Vagina (tissue), 2 donors: Measurements from ENCODE around the gene SMURF1. TPM values are rescaled to one million over a fixed set of nuclear protein-coding genes. Genes with fewer than 3 reads are reported as not detected.

ENCODE experiments used
- DNase-seq, 2 donors: peaks; one replicate each; pipeline ENCODE4 v3.0.0-alpha.2; 2017; ENCODE audit errors: extremely low spot score in 2 of 2
- H3K27ac ChIP-seq: fragments of 200-600 bp; sonication (generic); one replicate; pipeline ENCODE4 v1.5.1; 2019
- H3K27me3 ChIP-seq: fragments of 200-600 bp; sonication (generic); one replicate; pipeline ENCODE4 v1.5.1; 2019
- H3K36me3 ChIP-seq, 2 donors: fragments of 200-600 bp; sonication (generic); one replicate each; pipeline ENCODE4 v1.5.1; 2017 to 2019
- H3K4me1 ChIP-seq: fragments of 200-600 bp; sonication (generic); one replicate; pipeline ENCODE4 v1.5.1; 2019
- H3K4me3 ChIP-seq, 2 donors: fragments of 200-600 bp; sonication (generic); 1 replicate in 1 of 2; 2 replicates in 1 of 2; pipeline ENCODE4 v1.5.1; 2016 to 2019
- H3K9me3 ChIP-seq: fragments of 200-600 bp; sonication (generic); one replicate; pipeline ENCODE4 v1.5.1; 2019
- POLR2A ChIP-seq, 2 donors: fragments of 450-650 bp; IDR thresholded peaks; one replicate each; pipeline ENCODE4 v1.6.1; 2017; ENCODE audit warnings: antibody characterized with exemption in 2 of 2, mild to moderate bottlenecking in 2 of 2, moderate library complexity in 2 of 2
- POLR2AphosphoS5 ChIP-seq, 2 donors: sonication (generic); formaldehyde crosslinking; IDR thresholded peaks; one replicate each; pipeline ENCODE4 v1.9.0; 2017; ENCODE audit warnings: antibody characterized with exemption in 2 of 2, mild to moderate bottlenecking in 2 of 2, low read depth in 1 of 2; ENCODE audit not compliant: insufficient read depth in 1 of 2
- intact Hi-C: fragments of 100-400 bp; cut with DNase I; formaldehyde crosslinking; loops from one replicate; pipeline ENCODE4 v1.15.1; 2023
- total RNA-seq: library from RNA; depleted of rRNA; stranded (reverse); fragments of >200 nt; gene quantifications from one replicate; pipeline ENCODE4 v1.2.3, GENCODE V29; 2016
- TF ChIP-seq, protein P1 (sequence below), 3 experiments: fragments of 450-650 bp in 2 of 3; fragments of 200-600 bp in 1 of 3; sonication (generic) in 1 of 3; IDR thresholded peaks; one replicate each; pipeline ENCODE4 v1.5.1; 2017 to 2019; ENCODE audit warnings: antibody characterized with exemption in 3 of 3, mild to moderate bottlenecking in 2 of 3, moderate library complexity in 2 of 3

SMURF1 gene
- total RNA-seq, 1 donor from 2014 or later, result 30.0 TPM

- H3K4me3 ChIP-seq, result no peak overlapping the region
- peaks cover 34% of the 10 kb centered on the region for H3K4me1 ChIP-seq
Observed at GRCh38 chr7:99098824-99099498, 44.9 kb downstream of the SMURF1 start.

DNA sequence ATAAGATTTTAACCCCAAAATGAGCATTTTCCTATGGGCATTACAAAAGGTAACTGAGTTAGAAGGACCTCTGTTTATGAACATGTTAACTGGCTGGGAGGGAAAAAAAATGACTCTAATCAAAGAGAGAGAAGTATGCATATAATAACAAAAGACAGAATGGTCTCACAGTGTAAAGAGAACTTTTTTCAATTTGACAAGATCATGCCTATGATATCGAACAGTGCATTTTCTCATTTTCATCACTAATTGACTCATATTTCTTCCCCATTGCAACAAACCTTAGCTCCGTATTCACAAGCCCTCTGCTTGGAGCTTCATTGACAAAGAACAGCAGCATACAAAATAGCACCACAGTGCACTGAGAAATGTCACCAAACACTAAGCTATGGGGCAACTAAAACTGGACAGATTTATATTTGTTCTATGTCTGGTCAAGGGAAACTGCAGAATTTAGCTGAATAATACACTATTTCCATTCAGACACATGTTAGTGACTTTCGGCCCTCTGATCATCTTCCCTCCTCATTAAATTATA, 45.6 kb downstream of the SMURF1 start:
- intact Hi-C loops, result no loop called here
- no peaks in the 10 kb centered on the region for H3K9me3 ChIP-seq
- peaks cover 34% of the 10 kb centered on the region for H3K4me1 ChIP-seq
- H3K36me3 ChIP-seq, result no peaks in the 10 kb centered on the region
- TF ChIP-seq POLR2AphosphoS5 (IDR thresholded peaks at IDR 0.05; ENCODE audit: insufficient read depth in 1 of 2, low read depth in 1 of 2) (no peak), POLR2A (IDR thresholded peaks at IDR 0.05) (no peak)
- TF ChIP-seq, protein P1, sequence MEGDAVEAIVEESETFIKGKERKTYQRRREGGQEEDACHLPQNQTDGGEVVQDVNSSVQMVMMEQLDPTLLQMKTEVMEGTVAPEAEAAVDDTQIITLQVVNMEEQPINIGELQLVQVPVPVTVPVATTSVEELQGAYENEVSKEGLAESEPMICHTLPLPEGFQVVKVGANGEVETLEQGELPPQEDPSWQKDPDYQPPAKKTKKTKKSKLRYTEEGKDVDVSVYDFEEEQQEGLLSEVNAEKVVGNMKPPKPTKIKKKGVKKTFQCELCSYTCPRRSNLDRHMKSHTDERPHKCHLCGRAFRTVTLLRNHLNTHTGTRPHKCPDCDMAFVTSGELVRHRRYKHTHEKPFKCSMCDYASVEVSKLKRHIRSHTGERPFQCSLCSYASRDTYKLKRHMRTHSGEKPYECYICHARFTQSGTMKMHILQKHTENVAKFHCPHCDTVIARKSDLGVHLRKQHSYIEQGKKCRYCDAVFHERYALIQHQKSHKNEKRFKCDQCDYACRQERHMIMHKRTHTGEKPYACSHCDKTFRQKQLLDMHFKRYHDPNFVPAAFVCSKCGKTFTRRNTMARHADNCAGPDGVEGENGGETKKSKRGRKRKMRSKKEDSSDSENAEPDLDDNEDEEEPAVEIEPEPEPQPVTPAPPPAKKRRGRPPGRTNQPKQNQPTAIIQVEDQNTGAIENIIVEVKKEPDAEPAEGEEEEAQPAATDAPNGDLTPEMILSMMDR (IDR thresholded peaks at IDR 0.05), result no peak
- no peaks in the 10 kb centered on the region for H3K27me3 ChIP-seq
- H3K27ac ChIP-seq, result peak overlapping the region; percentile 64
- no peak for DNase-seq
- no peak overlapping the region for H3K4me3 ChIP-seq

More at GRCh38 chr7:99098824-99099498, 44.9 kb downstream of the SMURF1 start:
- H3K9me3 ChIP-seq, result no peaks in the 10 kb centered on the region
- no peaks in the 10 kb centered on the region for H3K36me3 ChIP-seq
- no peaks in the 10 kb centered on the region for H3K27me3 ChIP-seq
- no peak for DNase-seq
- H3K27ac ChIP-seq, result peak overlapping the region; percentile 64
- TF ChIP-seq POLR2A (IDR thresholded peaks at IDR 0.05) (no peak), POLR2AphosphoS5 (IDR thresholded peaks at IDR 0.05; ENCODE audit: insufficient read depth in 1 of 2, low read depth in 1 of 2) (no peak)
- TF ChIP-seq, protein P1 (IDR thresholded peaks at IDR 0.05), result no peak
- intact Hi-C loops, result no loop called here

GRCh38 chr7:99097730-99098129, 46.2 kb downstream of the SMURF1 start:
- intact Hi-C loops, result no loop called here
- no peak for DNase-seq
- Histone ChIP-seq H3K4me1 (peaks cover 34% of the 10 kb centered on the region), H3K27ac (peak overlapping the region; percentile 15), H3K9me3 (no peaks in the 10 kb centered on the region), H3K27me3 (no peaks in the 10 kb centered on the region), H3K36me3 (no peaks in the 10 kb centered on the region), H3K4me3 (no peak overlapping the region)
- no peak for TF ChIP-seq POLR2A (IDR thresholded peaks at IDR 0.05)
- no peak for TF ChIP-seq POLR2AphosphoS5 (IDR thresholded peaks at IDR 0.05; ENCODE audit: insufficient read depth in 1 of 2, low read depth in 1 of 2)

GRCh38 chr7:99096124-99096887, 47.6 kb downstream of the SMURF1 start:
- Histone ChIP-seq H3K4me3 (no peak overlapping the region), H3K4me1 (peaks cover 34% of the 10 kb centered on the region), H3K36me3 (no peaks in the 10 kb centered on the region), H3K9me3 (no peaks in the 10 kb centered on the region), H3K27me3 (no peaks in the 10 kb centered on the region), H3K27ac (peak overlapping the region; percentile 68)
- DNase-seq, result no peak
- TF ChIP-seq, protein P1 (IDR thresholded peaks at IDR 0.05), result no peak
- TF ChIP-seq POLR2AphosphoS5 (IDR thresholded peaks at IDR 0.05; ENCODE audit: insufficient read depth in 1 of 2, low read depth in 1 of 2) (peak in 1 of 2 donors; percentile 58), POLR2A (IDR thresholded peaks at IDR 0.05) (no peak)
- intact Hi-C loops, result no loop called here

- no peaks in the 10 kb centered on the region for H3K27me3 ChIP-seq
- no peaks in the 10 kb centered on the region for H3K36me3 ChIP-seq
- no peak overlapping the region for H3K4me3 ChIP-seq
- intact Hi-C loops, result no loop called here
- H3K4me1 ChIP-seq, result peaks cover 34% of the 10 kb centered on the region
- no peak for DNase-seq
- TF ChIP-seq POLR2AphosphoS5 (IDR thresholded peaks at IDR 0.05; ENCODE audit: insufficient read depth in 1 of 2, low read depth in 1 of 2), result no peak
- H3K9me3 ChIP-seq, result no peaks in the 10 kb centered on the region
- peak overlapping the region; percentile 68 for H3K27ac ChIP-seq
Observed at GRCh38 chr7:99095698-99096097, 48.2 kb downstream of the SMURF1 start.
